NCI-H526 (cell line): ENCODE measurements around the gene ARL15.
"Not testable (repeated sequence)": the region's sequence is repeated elsewhere in the genome, so short reads cannot be mapped to it uniquely, and the experiment has no call there.

ENCODE experiments used
- DNase-seq, 2 experiments: peaks; one replicate each; lab custom pipeline; 2025; lab: John Stamatoyannopoulos, UW

The ARL15 gene

GRCh38 chr5:54093861-54094260 is 216.5 kb downstream of the ARL15 start:
- no peak for DNase-seq

DNA sequence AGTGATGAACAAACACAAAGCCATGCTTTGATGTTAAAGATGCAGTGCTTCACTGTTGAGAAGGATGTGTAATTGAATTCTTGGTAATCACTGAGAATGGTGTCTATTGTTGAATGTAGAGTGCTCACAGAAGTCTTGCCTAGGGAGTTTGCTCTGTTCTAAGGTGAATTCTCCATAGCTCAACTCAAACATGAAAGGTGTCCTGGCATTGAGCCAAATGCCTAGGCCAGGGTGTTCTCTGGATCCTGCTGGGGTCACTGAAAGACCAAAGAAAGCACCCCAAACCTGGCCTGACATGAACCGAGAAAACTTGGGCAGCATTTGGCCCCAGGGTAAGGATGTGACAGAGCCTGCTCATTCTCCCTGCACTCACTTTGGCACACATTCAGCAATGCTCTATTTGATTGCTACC is 217.3 kb downstream of the ARL15 start:
- no peak for DNase-seq

- no peak for DNase-seq
These were observed 218.9 kb downstream of the ARL15 start for GRCh38 chr5:54091307-54092130.

GRCh38 chr5:54090495-54091120 is 219.8 kb downstream of the ARL15 start:
- DNase-seq = no peak

GRCh38 chr5:54088081-54088480 is 222.3 kb downstream of the ARL15 start:
- no peak for DNase-seq

DNA sequence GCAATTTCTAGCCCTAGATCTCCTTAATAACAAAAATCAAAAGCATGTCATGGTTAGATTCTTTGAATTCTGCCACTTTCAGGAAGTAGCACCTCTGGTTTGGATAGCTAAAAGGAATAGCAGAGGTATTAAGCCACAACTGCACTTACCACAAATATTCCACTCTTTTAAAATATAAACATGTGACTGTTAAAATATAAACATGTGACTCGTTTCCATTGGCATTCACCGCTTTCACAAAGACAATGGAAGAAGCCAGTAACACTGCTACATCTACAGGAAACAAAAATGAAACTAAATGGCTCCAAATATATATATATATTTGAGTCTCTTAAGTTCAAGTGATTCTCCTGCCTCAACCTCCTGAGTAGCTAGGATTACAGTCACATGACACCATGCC is 222.9 kb downstream of the ARL15 start:
- no peak for DNase-seq

DNA sequence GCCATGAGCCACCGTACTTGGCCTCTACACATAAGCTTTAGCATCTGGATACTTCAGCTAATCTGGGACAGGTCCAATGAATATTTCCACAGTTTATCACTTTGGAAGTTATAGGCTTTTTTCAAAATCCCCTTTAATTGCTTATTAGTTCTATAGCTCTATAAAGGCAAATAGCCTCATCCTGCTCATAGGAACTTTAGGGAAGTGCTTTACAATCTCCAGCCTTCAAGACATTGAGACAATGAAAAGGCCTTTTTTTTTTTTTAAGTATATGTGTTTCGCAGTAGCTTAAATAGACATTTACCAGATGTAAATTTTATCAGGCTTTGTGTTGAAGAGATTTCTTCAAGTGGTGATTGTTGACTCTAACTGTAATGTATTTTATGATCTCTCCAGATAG is 224.2 kb downstream of the ARL15 start:
- no peak for DNase-seq

- no peak for DNase-seq
These were observed 225.7 kb downstream of the ARL15 start for GRCh38 chr5:54084696-54085095.

GRCh38 chr5:54083851-54084250 is 226.5 kb downstream of the ARL15 start:
- no peak for DNase-seq

- no peak for DNase-seq
These were observed 227.1 kb downstream of the ARL15 start for GRCh38 chr5:54083245-54083644.

- DNase-seq = no peak
These were observed 229.0 kb downstream of the ARL15 start for GRCh38 chr5:54081415-54081814.

DNA sequence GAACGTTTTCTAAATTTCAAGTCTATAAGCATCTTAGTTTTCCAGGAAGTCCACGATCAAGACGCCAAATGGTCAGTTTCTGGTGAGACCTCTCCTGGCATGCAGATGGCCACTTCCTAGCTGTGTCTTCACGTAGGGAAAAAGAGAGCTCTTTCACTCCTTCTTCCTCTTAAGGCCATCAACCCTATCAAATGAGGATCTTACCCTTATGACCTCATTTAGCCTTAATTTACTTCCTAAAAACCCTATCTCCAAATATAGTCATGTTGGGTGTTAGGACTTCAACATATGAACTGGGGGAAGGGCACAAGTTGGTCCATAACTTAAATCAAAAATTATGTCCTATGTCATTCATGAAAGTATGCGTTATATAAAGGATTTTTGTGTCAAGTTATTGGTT is 229.5 kb downstream of the ARL15 start:
- no peak for DNase-seq

GRCh38 chr5:54073735-54074134 is 236.6 kb downstream of the ARL15 start:
- no peak for DNase-seq

GRCh38 chr5:54073131-54073530 is 237.2 kb downstream of the ARL15 start:
- no peak for DNase-seq

- DNase-seq = no peak
These were observed 243.9 kb downstream of the ARL15 start for GRCh38 chr5:54066433-54066832.

GRCh38 chr5:54063817-54064216 is 246.6 kb downstream of the ARL15 start:
- no peak for DNase-seq

GRCh38 chr5:54062958-54063357 is 247.4 kb downstream of the ARL15 start:
- DNase-seq = no peak

GRCh38 chr5:54060919-54061318 is 249.5 kb downstream of the ARL15 start:
- DNase-seq = not testable (repeated sequence)

GRCh38 chr5:54049963-54050362 is 260.4 kb downstream of the ARL15 start:
- no peak for DNase-seq

DNA sequence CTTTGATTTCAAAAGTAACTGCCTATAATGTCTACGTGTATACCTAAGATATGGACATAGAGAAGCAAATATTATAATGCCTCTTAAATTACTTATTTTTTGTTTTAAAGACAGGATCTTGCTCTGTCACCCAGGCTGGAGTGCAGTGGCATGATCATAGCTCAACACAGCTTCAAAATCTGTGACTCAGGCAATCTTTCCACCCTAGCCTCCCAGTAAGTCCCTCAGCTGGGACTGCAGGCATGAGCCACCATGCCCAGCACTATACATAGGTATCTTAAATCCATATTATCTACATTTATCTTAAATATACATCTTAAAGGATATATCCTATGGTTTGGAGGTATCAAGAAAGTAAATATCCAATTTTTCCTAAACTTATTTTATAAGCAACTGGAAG is 261.2 kb downstream of the ARL15 start:
- DNase-seq = no peak

DNA sequence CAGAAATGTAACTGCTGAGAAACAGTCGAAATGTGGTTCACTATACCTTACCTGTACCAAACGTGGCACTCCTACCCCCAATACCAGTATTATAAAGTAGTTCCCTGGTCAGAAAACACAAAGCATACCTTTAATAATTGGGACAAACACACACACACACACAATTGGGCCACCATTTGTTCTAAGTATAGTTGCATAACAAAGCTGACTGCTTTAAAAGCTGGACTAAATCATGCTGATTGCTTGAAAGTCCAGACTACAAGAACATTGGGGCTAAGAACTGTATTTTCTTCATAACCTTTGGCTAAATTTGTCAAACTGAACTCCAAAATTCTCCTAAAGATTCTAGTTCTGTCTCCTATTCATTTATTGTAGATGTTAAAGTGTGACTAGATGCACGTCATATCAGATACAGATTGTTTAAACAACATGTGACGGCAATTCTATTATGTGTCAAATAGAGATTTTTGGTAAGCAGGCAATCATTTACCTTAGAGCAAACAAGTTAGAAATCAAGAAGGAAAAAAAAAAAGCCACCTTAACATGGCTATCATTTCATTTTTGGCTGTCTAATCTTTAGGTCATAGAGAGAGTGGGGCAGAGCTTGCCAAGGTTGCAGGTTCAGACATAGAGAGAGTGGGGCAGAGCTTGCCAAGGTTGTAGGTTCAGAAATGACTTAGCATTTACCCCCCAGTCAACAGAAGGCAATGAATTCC is 265.1 kb downstream of the ARL15 start:
- DNase-seq = no peak

DNA sequence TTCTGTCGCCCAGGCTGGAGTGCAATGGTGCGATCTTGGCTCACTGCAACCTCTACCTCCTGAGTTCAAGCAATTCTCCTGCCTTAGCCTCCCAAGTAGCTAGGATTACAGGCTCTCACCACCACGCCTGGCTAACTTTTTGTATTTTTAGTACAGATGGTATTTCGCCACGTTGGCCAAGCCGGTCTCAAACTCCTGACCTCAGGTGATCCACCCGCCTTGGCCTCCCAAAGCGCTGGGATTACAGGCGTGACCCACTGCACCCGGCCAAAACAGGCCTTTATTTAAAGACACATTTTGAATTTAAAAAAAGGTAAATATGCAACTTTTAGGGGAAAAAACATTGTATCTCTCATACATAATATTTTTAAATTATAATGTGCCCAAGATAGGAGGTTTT is 266.1 kb downstream of the ARL15 start:
- not testable (repeated sequence) for DNase-seq

DNA sequence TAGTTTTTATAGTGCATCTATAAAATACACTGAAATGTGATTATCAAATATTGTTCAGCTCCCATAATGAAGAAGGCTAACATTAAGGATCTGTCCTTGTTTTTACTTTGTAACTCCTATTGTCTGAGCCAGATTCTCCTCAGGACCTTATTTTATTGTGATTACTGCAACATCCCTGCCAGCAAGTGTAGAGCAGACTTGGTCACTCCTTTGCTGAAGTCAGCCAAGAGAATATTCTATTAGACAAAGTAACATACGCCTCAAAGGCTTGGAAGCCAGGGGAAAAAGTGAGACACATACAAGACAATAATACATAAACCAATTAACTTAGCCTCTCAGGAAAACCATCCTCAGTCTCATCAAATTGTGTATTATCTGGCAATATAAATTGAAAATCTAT is 269.6 kb downstream of the ARL15 start:
- no peak for DNase-seq
